Measurements from ENCODE around the gene LIMS1. TPM values are rescaled to one million over a fixed set of nuclear protein-coding genes. Genes with fewer than 3 reads are reported as not detected.
"Not testable (repeated sequence)": the region's sequence is repeated elsewhere in the genome, so short reads cannot be mapped to it uniquely, and the experiment has no call there.

Gene LIMS1
- total and polyA plus RNA-seq, 3 experiments from 2014 or later, result 59.4 to 80.6 (median 59.4) TPM

DNA sequence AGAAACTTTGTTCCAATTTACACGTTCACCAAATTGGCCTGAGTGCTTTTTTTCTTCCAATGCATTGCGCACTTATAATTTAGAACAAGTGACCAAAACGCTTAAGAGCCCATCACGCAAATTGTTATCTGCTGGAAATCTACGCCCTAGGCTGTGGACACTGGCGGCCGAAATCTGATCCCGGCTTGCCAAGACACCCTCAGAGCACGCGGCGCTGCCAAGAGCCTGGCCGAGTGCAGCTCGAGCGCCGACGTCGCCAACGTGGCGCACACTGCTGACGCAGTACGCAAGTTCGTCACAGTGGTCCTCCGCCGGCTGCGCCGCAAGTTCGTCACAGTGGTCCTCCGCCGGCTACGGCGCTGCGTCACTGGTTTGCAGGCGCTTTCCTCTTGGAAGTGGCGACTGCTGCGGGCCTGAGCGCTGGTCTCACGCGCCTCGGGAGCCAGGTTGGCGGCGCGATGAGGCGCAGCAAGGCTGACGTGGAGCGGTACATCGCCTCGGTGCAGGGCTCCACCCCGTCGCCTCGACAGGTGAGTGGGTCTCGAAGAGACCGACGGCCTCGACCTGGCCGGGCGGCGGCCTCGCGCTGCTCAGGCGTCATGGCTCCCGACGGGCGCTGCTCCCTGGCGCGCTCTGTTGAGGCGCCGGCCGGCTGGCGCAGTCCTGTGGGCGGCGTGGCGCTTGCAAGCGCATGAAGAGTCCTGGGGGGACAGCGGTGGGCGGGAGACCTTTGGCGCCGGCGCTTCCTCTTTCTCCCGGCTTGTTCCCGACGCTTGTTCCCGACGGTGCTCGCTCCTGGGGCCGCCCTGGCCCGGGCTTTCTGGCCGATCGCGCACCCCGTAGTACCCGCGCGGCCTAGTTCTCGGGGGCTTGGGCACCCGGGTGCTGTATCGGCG is 185.1 kb downstream of the LIMS1 start, which contains the start of gene RANBP2:
TSS of gene RANBP2 (plus strand) at position 334 of the 896 bp plus-strand sequence. CDS start at position 459, 125 bp downstream.
- Mint-ChIP-seq H3K27me3 (no peaks in the 10 kb centered on the region), H3K4me3 (peak within 1 kb of the TSS; percentile 92 to 99 (median 95)), H3K9me3 (no peaks in the 10 kb centered on the region), H3K27ac (peak within 1 kb of the TSS; percentile 97 to 100 (median 99)), H3K36me3 (peaks cover 0 to 13% (median 0%) of the 10 kb centered on the region in 3 donors), H3K4me1 (peaks cover 26 to 36% (median 29%) of the 10 kb centered on the region in 3 donors)
- H3K27me3 ChIP-seq (ENCODE audit: insufficient read depth, low read length, poor library complexity, severe bottlenecking), result no peaks in the 10 kb centered on the region
- ChIA-PET CTCF (no interaction called here), POLR2A (interaction anchor here (0.5 to 0.6 kb wide), 2 partner anchors 10 to 22 kb away, joined by 3 read pairs; no protein-coding TSS in a partner anchor)
- peaks cover 10% of the 10 kb centered on the region for H3K4me1 ChIP-seq (ENCODE audit: insufficient read depth, low read length)
- DNase-seq, result peak; percentile 88 to 96 (median 95)
- no peaks in the 10 kb centered on the region for H3K36me3 ChIP-seq (ENCODE audit: insufficient read depth, low read length)
- no peaks in the 10 kb centered on the region for H3K9me3 ChIP-seq (ENCODE audit: low read length)
- peak within 1 kb of the TSS; percentile 53 for H3K4me3 ChIP-seq (ENCODE audit: low read length)
- peak within 1 kb of the TSS; percentile 77 for H3K27ac ChIP-seq (ENCODE audit: low read depth, low read length)

DNA sequence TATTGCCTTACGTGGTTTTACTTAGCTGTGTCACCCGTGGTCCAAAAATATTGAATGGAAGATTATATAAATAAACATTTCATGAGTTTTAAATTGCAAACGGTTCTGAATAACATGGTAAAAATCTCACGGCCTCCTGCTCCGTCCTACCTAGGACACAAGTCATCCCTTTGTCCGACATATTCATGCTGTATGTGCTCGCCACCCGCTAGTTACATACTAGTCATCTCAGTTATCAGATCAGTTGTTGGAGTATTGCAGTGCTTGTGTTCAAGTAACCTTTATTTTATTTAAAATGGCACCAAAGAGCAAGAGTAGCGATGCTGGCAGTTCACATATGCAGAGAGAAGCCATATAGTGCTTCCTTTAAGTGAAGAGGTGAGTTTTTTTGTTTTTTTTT is 191.8 kb downstream of the LIMS1 start:
- H3K27me3 ChIP-seq (ENCODE audit: insufficient read depth, low read length, poor library complexity, severe bottlenecking); H3K27ac ChIP-seq (ENCODE audit: low read depth, low read length); H3K9me3 ChIP-seq (ENCODE audit: low read length); H3K36me3 ChIP-seq (ENCODE audit: insufficient read depth, low read length); POLR2A ChIA-PET; H3K27me3 Mint-ChIP-seq; CTCF ChIA-PET; DNase-seq; H3K4me3 ChIP-seq (ENCODE audit: low read length); H3K4me1 ChIP-seq (ENCODE audit: insufficient read depth, low read length); H3K9me3 Mint-ChIP-seq: not testable (repeated sequence)
- Mint-ChIP-seq H3K27ac (peak overlapping the region in 5 of 8 donors; percentile 4 to 81 (median 35)), H3K4me1 (peaks cover 50 to 64% (median 51%) of the 10 kb centered on the region in 3 donors), H3K36me3 (peaks cover 0 to 23% (median 0%) of the 10 kb centered on the region in 3 donors), H3K4me3 (peak overlapping the region in 2 of 7 donors; percentile 1 to 20)

DNA sequence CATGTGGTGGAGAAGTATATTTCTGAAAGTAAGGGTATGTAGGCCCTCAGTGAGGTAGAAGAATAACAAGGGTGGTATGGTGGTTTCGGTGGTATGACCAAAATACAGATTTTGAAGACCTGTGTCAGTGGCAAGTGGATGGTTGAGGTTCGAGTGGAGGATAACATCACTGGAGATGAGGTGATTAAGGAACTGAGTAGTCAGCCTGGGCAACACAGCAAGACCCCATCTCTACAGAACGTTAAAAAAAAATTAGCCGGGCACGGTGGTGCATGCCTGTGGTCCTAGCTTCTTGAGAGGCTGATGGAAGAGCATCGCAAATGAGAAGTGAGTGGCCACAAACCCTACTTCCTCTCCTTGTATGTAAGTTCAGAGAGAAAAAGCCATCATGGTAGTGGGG is 200.4 kb downstream of the LIMS1 start:
- H3K27me3 ChIP-seq (ENCODE audit: insufficient read depth, low read length, poor library complexity, severe bottlenecking); H3K4me1 Mint-ChIP-seq; H3K36me3 ChIP-seq (ENCODE audit: insufficient read depth, low read length); CTCF ChIA-PET; H3K9me3 ChIP-seq (ENCODE audit: low read length); H3K27ac ChIP-seq (ENCODE audit: low read depth, low read length); H3K27me3 Mint-ChIP-seq; H3K9me3 Mint-ChIP-seq; H3K4me1 ChIP-seq (ENCODE audit: insufficient read depth, low read length); POLR2A ChIA-PET; H3K4me3 ChIP-seq (ENCODE audit: low read length); DNase-seq; H3K4me3 Mint-ChIP-seq: not testable (repeated sequence)
- Mint-ChIP-seq H3K27ac (peak overlapping the region in 4 of 8 donors; percentile 14 to 86 (median 42)), H3K36me3 (peaks cover 0 to 53% (median 13%) of the 10 kb centered on the region in 3 donors)

Other genes starting within 250 kb of the LIMS1 start
- gene SULT1C2, start 245.6 kb upstream of the LIMS1 start, total RNA-seq, result not detected
- not detected for gene SULT1C2, start 245.6 kb upstream of the LIMS1 start, polyA plus RNA-seq
- not detected for gene SULT1C4, start 156.5 kb upstream of the LIMS1 start, total RNA-seq
- gene SULT1C4, start 156.5 kb upstream of the LIMS1 start, polyA plus RNA-seq, result not detected
- 10 to 100 TPM; 40.9 to 49.0 TPM for gene GCC2, start 85.3 kb upstream of the LIMS1 start, total RNA-seq
- 92.9 TPM for gene GCC2, start 85.3 kb upstream of the LIMS1 start, polyA plus RNA-seq
- gene RANBP2, start 185.0 kb downstream of the LIMS1 start, total RNA-seq, result 10 to 100 TPM; 76.5 to 83.4 TPM
- 12.7 TPM for gene RANBP2, start 185.0 kb downstream of the LIMS1 start, polyA plus RNA-seq

Measured in CD8-positive, alpha-beta memory T cell (primary cell).